ENCODE results near the gene ZNF638. TPM values are rescaled to one million over a fixed set of nuclear protein-coding genes. Genes with fewer than 3 reads are reported as not detected.
"Not testable (repeated sequence)": the region's sequence is repeated elsewhere in the genome, so short reads cannot be mapped to it uniquely, and the experiment has no call there.

Gene ZNF638, protein sequence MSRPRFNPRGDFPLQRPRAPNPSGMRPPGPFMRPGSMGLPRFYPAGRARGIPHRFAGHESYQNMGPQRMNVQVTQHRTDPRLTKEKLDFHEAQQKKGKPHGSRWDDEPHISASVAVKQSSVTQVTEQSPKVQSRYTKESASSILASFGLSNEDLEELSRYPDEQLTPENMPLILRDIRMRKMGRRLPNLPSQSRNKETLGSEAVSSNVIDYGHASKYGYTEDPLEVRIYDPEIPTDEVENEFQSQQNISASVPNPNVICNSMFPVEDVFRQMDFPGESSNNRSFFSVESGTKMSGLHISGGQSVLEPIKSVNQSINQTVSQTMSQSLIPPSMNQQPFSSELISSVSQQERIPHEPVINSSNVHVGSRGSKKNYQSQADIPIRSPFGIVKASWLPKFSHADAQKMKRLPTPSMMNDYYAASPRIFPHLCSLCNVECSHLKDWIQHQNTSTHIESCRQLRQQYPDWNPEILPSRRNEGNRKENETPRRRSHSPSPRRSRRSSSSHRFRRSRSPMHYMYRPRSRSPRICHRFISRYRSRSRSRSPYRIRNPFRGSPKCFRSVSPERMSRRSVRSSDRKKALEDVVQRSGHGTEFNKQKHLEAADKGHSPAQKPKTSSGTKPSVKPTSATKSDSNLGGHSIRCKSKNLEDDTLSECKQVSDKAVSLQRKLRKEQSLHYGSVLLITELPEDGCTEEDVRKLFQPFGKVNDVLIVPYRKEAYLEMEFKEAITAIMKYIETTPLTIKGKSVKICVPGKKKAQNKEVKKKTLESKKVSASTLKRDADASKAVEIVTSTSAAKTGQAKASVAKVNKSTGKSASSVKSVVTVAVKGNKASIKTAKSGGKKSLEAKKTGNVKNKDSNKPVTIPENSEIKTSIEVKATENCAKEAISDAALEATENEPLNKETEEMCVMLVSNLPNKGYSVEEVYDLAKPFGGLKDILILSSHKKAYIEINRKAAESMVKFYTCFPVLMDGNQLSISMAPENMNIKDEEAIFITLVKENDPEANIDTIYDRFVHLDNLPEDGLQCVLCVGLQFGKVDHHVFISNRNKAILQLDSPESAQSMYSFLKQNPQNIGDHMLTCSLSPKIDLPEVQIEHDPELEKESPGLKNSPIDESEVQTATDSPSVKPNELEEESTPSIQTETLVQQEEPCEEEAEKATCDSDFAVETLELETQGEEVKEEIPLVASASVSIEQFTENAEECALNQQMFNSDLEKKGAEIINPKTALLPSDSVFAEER (N-terminal part only)
- total RNA-seq: 10 to 100 TPM; 65.5 to 68.2 TPM

DNA sequence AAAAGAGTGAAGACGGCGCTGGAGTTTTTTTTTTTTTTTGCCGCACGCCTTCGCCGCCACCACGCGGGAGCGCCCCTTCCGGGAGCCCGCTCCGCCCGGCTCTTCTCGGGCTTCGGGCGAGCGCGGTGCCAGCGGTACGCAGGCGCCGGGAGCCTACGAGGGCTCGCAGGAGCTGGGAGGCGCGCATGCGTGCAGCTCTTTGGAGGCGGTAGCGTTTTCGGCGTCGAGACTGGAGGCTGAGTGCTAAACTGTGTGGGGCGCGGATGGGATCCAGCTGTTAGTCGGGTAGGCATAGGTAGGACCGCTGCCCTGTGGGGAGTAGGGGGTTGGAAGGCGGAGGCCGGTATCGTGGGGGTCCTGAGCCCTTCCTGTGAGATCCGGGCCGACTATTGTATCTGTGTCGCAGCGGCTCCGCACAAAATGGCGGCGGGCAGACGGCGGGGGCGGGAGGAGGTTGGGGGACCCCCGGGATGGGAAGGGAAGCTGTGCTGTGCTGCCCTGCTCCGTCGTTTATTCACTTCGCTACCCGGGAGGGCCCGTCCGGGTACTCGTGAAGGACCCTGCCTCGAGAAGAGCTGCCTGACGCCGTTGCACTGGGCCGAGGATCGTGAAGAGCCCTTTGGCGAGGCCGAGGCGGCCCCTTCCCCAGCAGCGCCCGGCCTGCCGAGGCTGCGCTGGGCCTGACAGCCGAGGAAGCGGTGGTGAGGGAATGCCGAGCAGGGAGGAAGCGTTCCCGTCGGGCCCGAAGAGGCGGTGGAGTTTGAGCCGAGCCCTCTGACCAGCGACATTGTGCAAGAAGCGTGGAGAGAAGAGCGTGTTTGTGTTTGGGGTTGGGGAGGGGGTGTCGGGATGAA lies at the start of gene ZNF638:
ZNF638 (plus strand) TSS at position 202 of the 854 bp plus-strand sequence. CDS start 17,173 bp downstream, outside the sequence.
- peak; percentile 94 for DNase-seq
- peak within 1 kb of the TSS; percentile 98 for H3K4me3 Mint-ChIP-seq
- H3K27ac Mint-ChIP-seq: peak within 1 kb of the TSS; percentile 96
- H3K9me3 Mint-ChIP-seq: no peaks in the 10 kb centered on the region
- peaks cover 24% of the 10 kb centered on the region for H3K36me3 Mint-ChIP-seq
- H3K27me3 Mint-ChIP-seq: no peaks in the 10 kb centered on the region
- peaks cover 33% of the 10 kb centered on the region for H3K4me1 Mint-ChIP-seq

- no peak overlapping the region for H3K4me3 Mint-ChIP-seq
- no peaks in the 10 kb centered on the region for H3K36me3 Mint-ChIP-seq
- H3K9me3 Mint-ChIP-seq: no peaks in the 10 kb centered on the region
- peaks cover 5% of the 10 kb centered on the region for H3K4me1 Mint-ChIP-seq
- no peak overlapping the region for H3K27ac Mint-ChIP-seq
- peaks cover 71% of the 10 kb centered on the region for H3K27me3 Mint-ChIP-seq
- DNase-seq: no peak
These were observed 49.6 kb upstream of the ZNF638 start for GRCh38 chr2:71281950-71282349.

GRCh38 chr2:71282493-71282892 lies 49.1 kb upstream of the ZNF638 start:
- Mint-ChIP-seq H3K27ac (no peak overlapping the region), H3K9me3 (no peaks in the 10 kb centered on the region), H3K27me3 (peaks cover 70% of the 10 kb centered on the region), H3K36me3 (no peaks in the 10 kb centered on the region), H3K4me3 (no peak overlapping the region), H3K4me1 (peaks cover 4% of the 10 kb centered on the region)
- DNase-seq: no peak

DNA sequence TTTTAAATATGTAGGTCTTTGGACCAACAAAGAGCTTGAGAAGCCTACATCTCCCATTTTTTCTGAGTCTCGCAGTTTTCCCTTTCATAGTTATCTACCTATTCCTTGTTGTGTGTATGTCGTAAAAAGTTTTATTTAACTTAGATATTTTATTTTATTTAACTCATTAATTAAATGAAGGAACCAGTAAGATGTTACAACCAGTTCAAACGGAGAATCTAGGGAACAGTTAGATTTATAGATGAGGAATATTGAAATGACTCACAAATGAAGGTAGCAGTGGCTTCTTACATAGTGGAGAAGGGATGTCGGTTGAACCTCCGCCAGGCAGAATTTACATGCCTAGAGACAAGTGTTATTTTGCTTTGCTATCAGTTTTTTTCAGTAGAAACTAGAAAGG lies 48.5 kb upstream of the ZNF638 start:
- no peak for DNase-seq
- Mint-ChIP-seq H3K36me3 (no peaks in the 10 kb centered on the region), H3K4me1 (no peaks in the 10 kb centered on the region), H3K27me3 (peaks cover 70% of the 10 kb centered on the region), H3K9me3 (no peaks in the 10 kb centered on the region), H3K27ac (no peak overlapping the region), H3K4me3 (no peak overlapping the region)

DNA sequence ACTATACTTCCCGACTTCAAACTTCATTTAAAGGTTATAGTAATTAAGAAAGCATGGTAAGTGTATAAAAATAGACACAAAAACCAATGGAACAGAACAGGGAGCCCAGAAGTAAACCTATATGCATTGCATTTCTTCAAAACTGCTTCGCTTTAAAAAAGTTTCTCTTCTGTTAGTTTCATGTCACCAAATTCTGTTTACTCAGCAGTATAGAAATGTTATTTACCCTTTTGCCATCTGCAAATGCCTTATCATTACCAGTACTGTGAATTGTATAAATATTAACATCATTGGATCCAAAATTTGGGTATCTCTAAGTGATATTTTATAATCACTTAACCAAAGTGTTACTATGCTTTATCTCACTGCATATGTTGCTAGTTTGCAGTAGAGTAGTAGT lies 45.9 kb upstream of the ZNF638 start:
- peaks cover 48% of the 10 kb centered on the region for H3K27me3 Mint-ChIP-seq
- no peaks in the 10 kb centered on the region for H3K36me3 Mint-ChIP-seq
- no peaks in the 10 kb centered on the region for H3K9me3 Mint-ChIP-seq
- DNase-seq: no peak
- no peak overlapping the region for H3K27ac Mint-ChIP-seq
- no peaks in the 10 kb centered on the region for H3K4me1 Mint-ChIP-seq
- H3K4me3 Mint-ChIP-seq: no peak overlapping the region

GRCh38 chr2:71291398-71291797 lies 40.2 kb upstream of the ZNF638 start:
- Mint-ChIP-seq H3K9me3 (no peaks in the 10 kb centered on the region), H3K4me3 (no peak overlapping the region), H3K27me3 (peaks cover 17% of the 10 kb centered on the region), H3K4me1 (no peaks in the 10 kb centered on the region), H3K36me3 (no peaks in the 10 kb centered on the region), H3K27ac (no peak overlapping the region)
- DNase-seq: no peak

DNA sequence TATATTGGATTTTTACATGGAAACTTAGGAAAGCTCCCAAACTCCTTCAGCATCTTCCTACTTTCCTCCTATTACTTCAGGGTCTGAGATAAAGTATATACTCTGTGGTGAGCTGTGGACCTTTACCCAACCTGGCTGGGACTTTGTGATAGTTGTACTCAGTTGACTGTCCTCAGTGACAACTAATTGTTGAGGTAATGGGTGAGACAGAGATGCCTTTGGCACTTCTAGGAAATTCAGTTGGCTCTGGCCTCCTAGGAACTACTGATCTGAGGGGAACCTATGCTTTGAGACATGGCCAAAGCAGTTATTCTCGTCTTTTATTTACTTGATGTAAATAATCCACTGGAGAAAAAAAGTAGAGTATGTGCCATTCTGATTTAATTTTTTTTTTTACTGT lies 39.4 kb upstream of the ZNF638 start:
- Mint-ChIP-seq H3K4me3 (no peak overlapping the region), H3K27me3 (peaks cover 16% of the 10 kb centered on the region), H3K36me3 (no peaks in the 10 kb centered on the region), H3K9me3 (no peaks in the 10 kb centered on the region), H3K4me1 (no peaks in the 10 kb centered on the region), H3K27ac (no peak overlapping the region)
- no peak for DNase-seq

DNA sequence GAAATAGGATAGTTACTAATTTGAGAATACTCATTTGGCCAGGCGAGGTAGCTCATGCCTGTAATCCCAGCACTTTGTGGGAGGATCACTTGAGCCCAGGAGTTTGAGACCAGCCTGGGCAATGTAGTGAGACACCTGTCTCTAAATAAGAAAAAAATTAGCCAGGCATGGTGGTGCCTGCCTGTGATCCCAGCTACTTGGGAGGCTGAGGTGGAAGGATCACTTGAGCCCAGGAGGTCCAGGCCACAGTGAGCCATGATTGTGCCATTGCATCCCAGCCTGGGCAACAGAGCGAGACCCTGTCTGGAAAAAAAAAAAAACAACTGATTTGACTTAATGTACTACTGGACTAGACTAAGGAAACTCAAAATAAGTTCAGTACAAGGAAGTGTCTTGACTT lies 32.7 kb upstream of the ZNF638 start:
- peaks cover 6% of the 10 kb centered on the region for H3K27me3 Mint-ChIP-seq

GRCh38 chr2:71299507-71299906 lies 32.1 kb upstream of the ZNF638 start:
- H3K36me3 Mint-ChIP-seq: no peaks in the 10 kb centered on the region
- H3K27ac Mint-ChIP-seq: no peak overlapping the region
- H3K4me1 Mint-ChIP-seq: no peaks in the 10 kb centered on the region
- H3K9me3 Mint-ChIP-seq: no peaks in the 10 kb centered on the region
- H3K4me3 Mint-ChIP-seq: no peak overlapping the region
- no peak for DNase-seq
- H3K27me3 Mint-ChIP-seq: peaks cover 5% of the 10 kb centered on the region

More for the DNA sequence above, 32.7 kb upstream of the ZNF638 start:
- Mint-ChIP-seq H3K4me1 (no peaks in the 10 kb centered on the region), H3K9me3 (no peaks in the 10 kb centered on the region), H3K4me3 (no peak overlapping the region), H3K27ac (no peak overlapping the region), H3K36me3 (no peaks in the 10 kb centered on the region)
- no peak for DNase-seq

- no peak overlapping the region for H3K4me3 Mint-ChIP-seq
- H3K27ac Mint-ChIP-seq: no peak overlapping the region
- H3K27me3 Mint-ChIP-seq: no peaks in the 10 kb centered on the region
- no peaks in the 10 kb centered on the region for H3K4me1 Mint-ChIP-seq
- DNase-seq: no peak
- no peaks in the 10 kb centered on the region for H3K36me3 Mint-ChIP-seq
- H3K9me3 Mint-ChIP-seq: no peaks in the 10 kb centered on the region
These were observed 27.7 kb upstream of the ZNF638 start for GRCh38 chr2:71303849-71304248.

- Mint-ChIP-seq H3K4me1 (no peaks in the 10 kb centered on the region), H3K27ac (no peak overlapping the region), H3K36me3 (no peaks in the 10 kb centered on the region), H3K27me3 (no peaks in the 10 kb centered on the region), H3K9me3 (no peaks in the 10 kb centered on the region), H3K4me3 (no peak overlapping the region)
- no peak for DNase-seq
These were observed 24.8 kb upstream of the ZNF638 start for GRCh38 chr2:71306762-71307161.

- H3K27ac Mint-ChIP-seq: peak overlapping the region; percentile 17
- peaks cover 11% of the 10 kb centered on the region for H3K9me3 Mint-ChIP-seq
- no peak for DNase-seq
- H3K4me1 Mint-ChIP-seq: no peaks in the 10 kb centered on the region
- H3K4me3 Mint-ChIP-seq: no peak overlapping the region
- peaks cover 6% of the 10 kb centered on the region for H3K27me3 Mint-ChIP-seq
- H3K36me3 Mint-ChIP-seq: peaks cover 7% of the 10 kb centered on the region
These were observed 18.4 kb upstream of the ZNF638 start for GRCh38 chr2:71313016-71313766.

DNA sequence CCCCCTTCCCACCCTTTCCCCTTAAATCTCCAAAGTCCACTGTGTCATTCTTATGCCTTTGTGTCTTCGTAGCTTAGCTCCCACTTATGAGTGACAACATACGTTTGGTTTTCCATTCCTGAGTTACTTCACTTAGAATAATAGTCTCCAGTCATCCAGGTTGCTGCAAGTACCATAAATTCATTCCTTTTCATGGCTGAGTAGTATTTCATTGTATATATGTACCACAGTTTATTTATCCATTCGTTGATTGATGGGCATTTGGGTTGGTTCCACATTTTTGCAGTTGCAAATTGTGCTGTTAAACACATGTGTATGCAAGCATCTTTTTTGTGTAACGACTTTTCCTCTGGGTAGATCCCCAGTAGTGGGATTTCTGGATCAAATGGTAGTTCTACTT lies 14.5 kb upstream of the ZNF638 start:
- Mint-ChIP-seq H3K4me3 (no peak overlapping the region), H3K4me1 (no peaks in the 10 kb centered on the region), H3K9me3 (peaks cover 42% of the 10 kb centered on the region), H3K27me3 (peaks cover 6% of the 10 kb centered on the region), H3K36me3 (peaks cover 19% of the 10 kb centered on the region), H3K27ac (no peak overlapping the region)
- DNase-seq: no peak

- Mint-ChIP-seq H3K36me3 (peaks cover 26% of the 10 kb centered on the region), H3K9me3 (peaks cover 46% of the 10 kb centered on the region)
- not testable (repeated sequence) for H3K27ac Mint-ChIP-seq, DNase-seq, H3K4me1 Mint-ChIP-seq, H3K27me3 Mint-ChIP-seq, H3K4me3 Mint-ChIP-seq
These were observed 13.7 kb upstream of the ZNF638 start for GRCh38 chr2:71317900-71318299.
